HepG2 (cell line): Measurements from ENCODE around the gene FMN2. TPM values are rescaled to one million over a fixed set of nuclear protein-coding genes. Genes with fewer than 3 reads are reported as not detected.

Experiments
- ATAC-seq: fragments of 200-7000 bp; cut with Tn5 transposase; 3 replicates; pipeline ENCODE4 v1.9.1; 2020; ENCODE audit warnings: mild to moderate bottlenecking, moderate library complexity
- BruUV-seq: library from RNA; stranded (reverse); fragments of 400-500 nt; replicated peaks from 2 replicates; lab custom pipeline; 2021; lab: Mats Ljungman, UMichigan
- CTCF ChIA-PET: fragments of 300-600 bp; formaldehyde crosslinking; extraction: SDS; loops from one replicate; lab custom pipeline; 2021; ENCODE audit warnings: low total read pairs, inconsistent platforms, low intra/inter-chr PET ratio; lab: Yijun Ruan, JAX
- POLR2A ChIA-PET: fragments of 350-600 bp; sonication (Branson Sonifier 250); formaldehyde crosslinking; loops from one replicate; lab custom pipeline; 2020; ENCODE audit warnings: antibody characterized with exemption, inconsistent platforms; lab: Yijun Ruan, JAX
- DNase-seq: peaks from one replicate; pipeline ENCODE4 v3.0.0-alpha.2; 2015; ENCODE audit warnings: low spot score
- FAIRE-seq: peaks from 3 replicates; lab custom pipeline; 2011; peaks lifted over from hg19 to GRCh38; lab: Jason Lieb, UNC
- H2AFZ ChIP-seq: one replicate; pipeline ENCODE4 v1.6.1; 2011; ENCODE audit warnings: low read length, inconsistent platforms
- H3K27ac ChIP-seq: fragments of 300-600 bp; 3 replicates; pipeline ENCODE4 v1.8.0; 2011; ENCODE audit warnings: mixed run types, mild to moderate bottlenecking, mixed read lengths, low read length, inconsistent platforms; ENCODE audit not compliant: insufficient read depth; ENCODE audit errors: extremely low read length
- H3K27me3 ChIP-seq, 2 experiments: fragments of 200-600 bp in 1 of 2; 2 replicates in 1 of 2; 3 replicates in 1 of 2; pipeline versions ENCODE4 v1.6.0 to v1.8.0; 2011; ENCODE audit warnings: low read length in 2 of 2, mild to moderate bottlenecking in 2 of 2, moderate library complexity in 2 of 2, inconsistent platforms in 1 of 2; ENCODE audit not compliant: insufficient read depth in 2 of 2, control insufficient read depth in 1 of 2
- H3K36me3 ChIP-seq, 2 experiments: fragments of 200-600 bp in 1 of 2; replicated peaks in 1 of 2; 2 replicates in 1 of 2; 3 replicates in 1 of 2; pipeline versions ENCODE4 v1.5.1 to v1.8.0; 2011; ENCODE audit warnings: low read length in 2 of 2, inconsistent platforms in 1 of 2; ENCODE audit not compliant: insufficient read depth in 2 of 2, control insufficient read depth in 1 of 2
- H3K4me1 ChIP-seq: 2 replicates; pipeline ENCODE4 v1.5.1; 2012; ENCODE audit warnings: low read length, inconsistent platforms; ENCODE audit not compliant: insufficient read depth
- H3K4me2 ChIP-seq: 2 replicates; pipeline ENCODE4 v1.6.0; 2011; ENCODE audit warnings: low read depth, low read length, inconsistent platforms
- H3K4me3 ChIP-seq, 3 experiments: fragments of 200-600 bp in 1 of 3; sonication (generic), shearing (Covaris generic) in 1 of 3; replicated peaks in 1 of 3; 2 replicates each; pipeline ENCODE4 v1.5.1; 2011 to 2016; ENCODE audit warnings: low read length in 3 of 3, inconsistent platforms in 2 of 3, low read depth in 2 of 3, mild to moderate bottlenecking in 2 of 3, control low read depth in 1 of 3, mixed read lengths in 1 of 3; ENCODE audit not compliant: insufficient read depth in 1 of 3
- H3K79me2 ChIP-seq: one replicate; pipeline ENCODE4 v1.6.1; 2011; ENCODE audit warnings: low read length, inconsistent platforms; ENCODE audit not compliant: insufficient read depth
- H3K9ac ChIP-seq: 2 replicates; pipeline ENCODE4 v1.6.0; 2011; ENCODE audit warnings: mild to moderate bottlenecking, low read depth, low read length, inconsistent platforms; ENCODE audit not compliant: insufficient read depth
- H3K9me3 ChIP-seq: 2 replicates; pipeline ENCODE4 v1.5.1; 2012; ENCODE audit warnings: mild to moderate bottlenecking, low read length
- H4K20me1 ChIP-seq: 2 replicates; pipeline ENCODE4 v1.6.0; 2011; ENCODE audit warnings: inconsistent platforms, mild to moderate bottlenecking, low read length, moderate library complexity; ENCODE audit not compliant: insufficient read depth
- ATF2 ChIP-seq: sonication (generic); formaldehyde crosslinking; IDR thresholded peaks from 2 replicates; pipeline ENCODE4 v1.4.0; 2020; ENCODE audit warnings: missing genetic modification reagents
- FOXK1 ChIP-seq: sonication (generic); formaldehyde crosslinking; IDR thresholded peaks from 2 replicates; pipeline ENCODE4 v1.4.0; 2020; ENCODE audit warnings: low read depth, missing genetic modification reagents, borderline replicate concordance
- MTA3 ChIP-seq: sonication (generic); formaldehyde crosslinking; IDR thresholded peaks from 2 replicates; pipeline ENCODE4 v1.4.0; 2020; ENCODE audit warnings: missing genetic modification reagents
- PRPF4 ChIP-seq: fragments of 200-400 bp; formaldehyde crosslinking; IDR thresholded peaks from 2 replicates; pipeline ENCODE4 v1.6.1; 2016; ENCODE audit warnings: low read length, low read depth; ENCODE audit not compliant: poor library complexity, severe bottlenecking
- ZNF281 ChIP-seq: sonication (generic); formaldehyde crosslinking; IDR thresholded peaks from 2 replicates; pipeline ENCODE4 v1.4.0; 2020; ENCODE audit warnings: missing genetic modification reagents, borderline replicate concordance
- ZNF282 ChIP-seq: fragments of 450-650 bp; IDR thresholded peaks from 2 replicates; pipeline ENCODE4 v1.6.1; 2018; ENCODE audit not compliant: partially characterized antibody
- ZNF33A ChIP-seq: sonication (generic); formaldehyde crosslinking; IDR thresholded peaks from 2 replicates; pipeline ENCODE4 v1.5.1; 2020; ENCODE audit warnings: missing genetic modification reagents, mild to moderate bottlenecking, moderate library complexity, borderline replicate concordance
- ZNF367 ChIP-seq: sonication (generic); formaldehyde crosslinking; IDR thresholded peaks from 2 replicates; pipeline ENCODE4 v1.4.0; 2020; ENCODE audit warnings: missing genetic modification reagents, borderline replicate concordance
- ZNF430 ChIP-seq: sonication (generic); formaldehyde crosslinking; IDR thresholded peaks from 2 replicates; pipeline ENCODE4 v1.9.0; 2021; ENCODE audit warnings: mild to moderate bottlenecking, missing genetic modification reagents
- ZNF512B ChIP-seq: sonication (generic); formaldehyde crosslinking; IDR thresholded peaks from 2 replicates; pipeline ENCODE4 v1.5.1; 2020; ENCODE audit warnings: missing genetic modification reagents, mild to moderate bottlenecking, borderline replicate concordance
- ZNF563 ChIP-seq: sonication (generic); formaldehyde crosslinking; IDR thresholded peaks from 2 replicates; pipeline ENCODE4 v1.8.0; 2022; ENCODE audit warnings: mild to moderate bottlenecking, moderate library complexity, missing genetic modification reagents
- ZNF639 ChIP-seq: conservative IDR thresholded peaks from 2 replicates; pipeline ENCODE4 v1.6.1; 2018; ENCODE audit warnings: missing genetic modification reagents
- ZNF740 ChIP-seq: sonication (generic); formaldehyde crosslinking; IDR thresholded peaks from 2 replicates; pipeline ENCODE4 v1.4.0; 2020; ENCODE audit warnings: missing genetic modification reagents
- WGBS: methylation state at CpG from one replicate; pipeline ENCODE4 v1.1.6; 2017; ENCODE audit warnings: low lambda C conversion rate; 5-methylcytosine and 5-hydroxymethylcytosine counted together
- in situ Hi-C: cut with HindIII; loops from 2 replicates; pipeline ENCODE4 v1.10.0; 2017; ENCODE audit warnings: low pct_unique_long_range_greater_than_20kb; ENCODE audit not compliant: extremely low pct_ligation_motif_present
- intact Hi-C: fragments of 100-400 bp; cut with micrococcal nuclease; formaldehyde crosslinking; loops from one replicate; pipeline ENCODE4 v1.10.0; 2022; ENCODE audit not compliant: unreplicated experiment
- polyA plus RNA-seq, 8 experiments: library from polyadenylated mRNA; depleted of rRNA in 3 of 8; stranded (reverse) in 7 of 8; unstranded in 1 of 8; fragments of >200 nt; fragmentation: Illumina TruSeq in 4 of 8; extraction: Trizol in 4 of 8; gene quantifications; 2 replicates each; pipeline versions ENCODE4 v1.2.1 to v1.2.3, GENCODE V29; 2011 to 2016; ENCODE audit warnings: low read depth in 4 of 8, missing spikeins in 1 of 8, mixed read lengths in 1 of 8; ENCODE audit not compliant: insufficient read depth in 1 of 8
- total RNA-seq, 5 experiments: library from RNA; depleted of rRNA; stranded (reverse); fragments of >200 nt; fragmentation: Illumina TruSeq; extraction: Trizol; gene quantifications; 2 replicates each; pipeline ENCODE4 v1.2.3, GENCODE V29; 2016; ENCODE audit warnings: low read depth in 1 of 5

FMN2 gene
- total and polyA plus RNA-seq, 2 of the 13 experiments (the other 11 are each of a cell fraction or from before 2014, with no cell fraction given), result not detected

GRCh38 chr1:240054109-240054701, 37.5 kb upstream of the FMN2 start:
- CTCF ChIA-PET, result no interaction called here
- ATAC-seq (no peak), FAIRE-seq (no peak), DNase-seq (no peak)
- POLR2A ChIA-PET, result no interaction called here
- Histone ChIP-seq H3K4me2 (no peak overlapping the region), H2AFZ (no peak overlapping the region), H3K27ac (no peak overlapping the region), H3K9me3 (no peaks in the 10 kb centered on the region), H3K79me2 (no peaks in the 10 kb centered on the region), H3K4me3 (no peak overlapping the region), H3K9ac (no peak overlapping the region), H3K27me3 (no peaks in the 10 kb centered on the region), H3K36me3 (no peaks in the 10 kb centered on the region), H3K4me1 (no peaks in the 10 kb centered on the region), H4K20me1 (no peaks in the 10 kb centered on the region)
- 17% methylated on average over 9 of the region's 9 CpGs for WGBS
- intact Hi-C loops (no loop called here), in situ Hi-C loops (no loop called here)
- BruUV-seq, result no TSS peak
- TF ChIP-seq ZNF639 (CRISPR knock-in tag) (no peak), ZNF563 (no peak), ZNF512B (no peak), ZNF430 (CRISPR knock-in tag) (no peak), ATF2 (CRISPR knock-in tag) (no peak), ZNF367 (CRISPR knock-in tag) (no peak), FOXK1 (CRISPR knock-in tag) (no peak), MTA3 (CRISPR knock-in tag) (no peak), ZNF740 (no peak), ZNF33A (no peak), ZNF282 (no peak), PRPF4 (no peak), ZNF281 (CRISPR knock-in tag) (no peak)
